ENCODE data around the gene CAPN12. TPM values are rescaled to one million over a fixed set of nuclear protein-coding genes. Genes with fewer than 3 reads are reported as not detected.
A peak's percentile ranks its signal among the peaks of the same experiment; 100 is the strongest.
"Not testable (repeated sequence)": the region's sequence is repeated elsewhere in the genome, so short reads cannot be mapped to it uniquely, and the experiment has no call there.

The CAPN12 gene, protein sequence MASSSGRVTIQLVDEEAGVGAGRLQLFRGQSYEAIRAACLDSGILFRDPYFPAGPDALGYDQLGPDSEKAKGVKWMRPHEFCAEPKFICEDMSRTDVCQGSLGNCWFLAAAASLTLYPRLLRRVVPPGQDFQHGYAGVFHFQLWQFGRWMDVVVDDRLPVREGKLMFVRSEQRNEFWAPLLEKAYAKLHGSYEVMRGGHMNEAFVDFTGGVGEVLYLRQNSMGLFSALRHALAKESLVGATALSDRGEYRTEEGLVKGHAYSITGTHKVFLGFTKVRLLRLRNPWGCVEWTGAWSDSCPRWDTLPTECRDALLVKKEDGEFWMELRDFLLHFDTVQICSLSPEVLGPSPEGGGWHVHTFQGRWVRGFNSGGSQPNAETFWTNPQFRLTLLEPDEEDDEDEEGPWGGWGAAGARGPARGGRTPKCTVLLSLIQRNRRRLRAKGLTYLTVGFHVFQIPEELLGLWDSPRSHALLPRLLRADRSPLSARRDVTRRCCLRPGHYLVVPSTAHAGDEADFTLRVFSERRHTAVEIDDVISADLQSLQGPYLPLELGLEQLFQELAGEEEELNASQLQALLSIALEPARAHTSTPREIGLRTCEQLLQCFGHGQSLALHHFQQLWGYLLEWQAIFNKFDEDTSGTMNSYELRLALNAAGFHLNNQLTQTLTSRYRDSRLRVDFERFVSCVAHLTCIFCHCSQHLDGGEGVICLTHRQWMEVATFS
- total RNA-seq: 0.22 TPM
- long read RNA-seq, partial matches to known transcripts: 0 of 2 reads
- long read RNA-seq, other reads (novel, unspliced or antisense): 1 of 2 reads

DNA sequence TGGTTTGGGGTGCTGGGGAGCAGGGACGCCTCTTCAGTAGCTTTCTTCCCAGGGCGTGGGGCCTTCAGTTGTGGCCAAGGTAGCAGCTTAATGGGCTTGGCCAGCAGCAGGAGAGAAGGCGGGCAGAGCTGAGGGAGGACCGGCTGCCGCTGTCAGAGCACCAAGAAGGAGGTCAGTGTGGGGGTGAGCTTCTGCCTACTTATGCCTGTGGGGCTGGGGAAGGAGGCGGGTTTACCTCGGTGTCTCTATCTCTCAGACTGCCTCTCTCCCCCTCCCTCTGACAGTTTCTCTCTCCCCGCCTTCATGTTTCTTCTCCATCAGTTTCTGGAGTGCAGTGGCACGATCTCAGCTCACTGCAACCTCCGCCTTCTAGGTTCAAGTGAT, at the start of gene CAPN12:
CAPN12 (minus strand) TSS at position 177 of the 384 bp plus-strand sequence. CDS start 309 bp downstream, outside the sequence.
- no peak within 1 kb of the TSS for H3K4me3 ChIP-seq
- no peak within 1 kb of the TSS for H3K27ac ChIP-seq (replicated peaks)
- TF ChIP-seq, protein P1, sequence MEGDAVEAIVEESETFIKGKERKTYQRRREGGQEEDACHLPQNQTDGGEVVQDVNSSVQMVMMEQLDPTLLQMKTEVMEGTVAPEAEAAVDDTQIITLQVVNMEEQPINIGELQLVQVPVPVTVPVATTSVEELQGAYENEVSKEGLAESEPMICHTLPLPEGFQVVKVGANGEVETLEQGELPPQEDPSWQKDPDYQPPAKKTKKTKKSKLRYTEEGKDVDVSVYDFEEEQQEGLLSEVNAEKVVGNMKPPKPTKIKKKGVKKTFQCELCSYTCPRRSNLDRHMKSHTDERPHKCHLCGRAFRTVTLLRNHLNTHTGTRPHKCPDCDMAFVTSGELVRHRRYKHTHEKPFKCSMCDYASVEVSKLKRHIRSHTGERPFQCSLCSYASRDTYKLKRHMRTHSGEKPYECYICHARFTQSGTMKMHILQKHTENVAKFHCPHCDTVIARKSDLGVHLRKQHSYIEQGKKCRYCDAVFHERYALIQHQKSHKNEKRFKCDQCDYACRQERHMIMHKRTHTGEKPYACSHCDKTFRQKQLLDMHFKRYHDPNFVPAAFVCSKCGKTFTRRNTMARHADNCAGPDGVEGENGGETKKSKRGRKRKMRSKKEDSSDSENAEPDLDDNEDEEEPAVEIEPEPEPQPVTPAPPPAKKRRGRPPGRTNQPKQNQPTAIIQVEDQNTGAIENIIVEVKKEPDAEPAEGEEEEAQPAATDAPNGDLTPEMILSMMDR (IDR thresholded peaks at IDR 0.05; ENCODE audit: borderline replicate concordance): no peak
- no peaks in the 10 kb centered on the region for H3K4me1 ChIP-seq
- no peaks in the 10 kb centered on the region for H3K36me3 ChIP-seq
- DNase-seq: no peak
- intact Hi-C loops (cut with micrococcal nuclease): no loop called here
- H3K27me3 ChIP-seq (ENCODE audit: low read depth): no peaks in the 10 kb centered on the region
- H3K9me3 ChIP-seq (replicated peaks): no peaks in the 10 kb centered on the region

DNA sequence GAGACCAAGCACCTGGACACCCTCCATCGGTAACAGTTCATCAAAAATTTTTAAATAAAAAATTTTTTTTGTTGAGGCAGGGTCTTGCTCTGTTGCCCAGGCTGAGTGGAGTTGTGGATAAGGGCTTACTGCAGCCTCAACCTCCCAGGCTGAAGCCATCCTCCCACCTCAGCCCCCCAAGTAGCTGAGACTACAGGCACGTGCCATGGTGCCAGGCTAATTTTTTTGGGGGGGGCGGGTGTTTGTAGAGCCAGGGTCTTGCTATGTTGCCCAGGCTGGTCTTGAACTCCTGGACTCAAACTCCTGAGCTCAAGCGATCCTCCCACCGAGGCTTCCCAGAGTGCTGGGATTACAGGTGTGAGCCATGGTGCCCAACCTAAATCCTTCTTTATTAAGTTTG, 49.4 kb upstream of the CAPN12 start:
- Histone ChIP-seq H3K4me1 (peaks cover 21% of the 10 kb centered on the region), H3K27ac (replicated peaks) (no peak overlapping the region), H3K27me3 (ENCODE audit: low read depth) (no peaks in the 10 kb centered on the region), H3K9me3 (replicated peaks) (no peaks in the 10 kb centered on the region), H3K4me3 (no peak overlapping the region), H3K36me3 (no peaks in the 10 kb centered on the region)
- no peak for DNase-seq
- intact Hi-C loops (cut with micrococcal nuclease): no loop called here
- TF ChIP-seq, protein P1 (IDR thresholded peaks at IDR 0.05; ENCODE audit: borderline replicate concordance): no peak

DNA sequence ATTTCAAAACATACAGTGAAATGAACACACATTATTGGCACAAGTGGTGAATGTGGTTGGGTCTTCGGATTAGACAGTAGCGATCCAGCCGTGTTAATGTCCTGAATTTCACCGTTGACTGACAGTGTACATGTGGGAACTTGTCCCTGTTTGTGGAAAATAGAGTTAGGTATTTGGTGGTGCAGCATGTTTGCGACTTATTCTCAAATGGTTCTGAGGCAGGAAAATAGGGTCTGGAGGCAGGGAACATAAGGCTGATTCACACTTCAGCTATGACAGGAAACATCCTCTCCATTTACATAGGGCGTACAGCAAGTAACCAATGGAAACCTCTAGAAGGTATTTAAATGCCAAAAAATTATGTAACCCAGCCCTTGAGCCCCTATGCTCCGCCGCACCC, 48.9 kb upstream of the CAPN12 start:
- H3K4me3 ChIP-seq: peak overlapping the region; percentile 61
- no peak for DNase-seq
- no peaks in the 10 kb centered on the region for H3K36me3 ChIP-seq
- H3K27ac ChIP-seq (replicated peaks): peak overlapping the region; percentile 58
- intact Hi-C loops (cut with micrococcal nuclease): no loop called here
- H3K9me3 ChIP-seq (replicated peaks): no peaks in the 10 kb centered on the region
- no peaks in the 10 kb centered on the region for H3K27me3 ChIP-seq (ENCODE audit: low read depth)
- TF ChIP-seq, protein P1 (IDR thresholded peaks at IDR 0.05; ENCODE audit: borderline replicate concordance): no peak
- peaks cover 21% of the 10 kb centered on the region for H3K4me1 ChIP-seq

DNA sequence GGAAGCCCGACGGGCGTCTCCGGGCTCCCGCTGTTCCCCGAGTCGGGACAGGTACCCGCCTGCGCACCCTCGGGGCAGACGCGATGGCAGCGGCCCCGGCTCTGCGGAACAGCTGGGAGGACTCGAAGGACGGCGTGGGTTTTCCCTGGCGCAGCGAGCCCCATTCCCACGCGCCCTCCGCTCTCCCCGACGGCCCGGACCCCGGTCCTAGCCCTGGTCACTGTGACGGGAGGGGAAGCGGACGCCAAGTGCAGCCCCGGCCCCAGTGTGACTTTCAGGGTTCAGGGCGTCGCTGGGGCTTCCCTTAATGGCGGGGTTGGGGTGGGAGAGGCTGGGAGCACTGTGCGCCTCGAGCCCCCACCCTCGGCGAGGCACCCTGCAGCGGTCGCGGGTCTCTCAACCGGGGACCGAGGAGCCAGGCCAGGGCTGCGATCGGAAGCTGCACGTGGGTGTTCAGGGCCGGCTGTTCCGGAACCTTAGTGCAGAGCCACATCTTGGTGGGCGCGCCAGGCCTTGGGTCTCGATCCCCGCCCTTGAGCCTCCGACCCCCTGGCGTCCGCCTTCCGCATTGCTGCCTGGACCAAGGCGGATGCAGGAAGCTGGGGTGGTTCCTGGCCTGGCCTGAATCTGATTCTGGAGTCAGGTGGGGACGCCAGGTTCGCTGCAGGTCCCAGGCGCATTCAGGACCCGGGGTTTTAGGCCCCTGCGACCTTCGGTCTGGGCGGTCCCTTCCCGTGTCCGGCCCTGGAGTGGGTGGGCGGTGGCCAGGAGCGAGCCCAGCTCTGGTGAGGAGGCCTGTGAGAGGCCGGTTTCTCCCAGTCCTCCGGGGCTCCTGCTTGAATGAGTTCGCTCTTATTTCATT, 48.2 kb upstream of the CAPN12 start:
- TF ChIP-seq, protein P1 (IDR thresholded peaks at IDR 0.05; ENCODE audit: borderline replicate concordance): peak; percentile 63
- H3K9me3 ChIP-seq (replicated peaks): no peaks in the 10 kb centered on the region
- H3K27me3 ChIP-seq (ENCODE audit: low read depth): no peaks in the 10 kb centered on the region
- intact Hi-C loops (cut with micrococcal nuclease): no loop called here
- peak overlapping the region; percentile 61 for H3K4me3 ChIP-seq
- no peaks in the 10 kb centered on the region for H3K36me3 ChIP-seq
- peak; percentile 60 for DNase-seq
- peak overlapping the region; percentile 58 for H3K27ac ChIP-seq (replicated peaks)
- peaks cover 21% of the 10 kb centered on the region for H3K4me1 ChIP-seq

DNA sequence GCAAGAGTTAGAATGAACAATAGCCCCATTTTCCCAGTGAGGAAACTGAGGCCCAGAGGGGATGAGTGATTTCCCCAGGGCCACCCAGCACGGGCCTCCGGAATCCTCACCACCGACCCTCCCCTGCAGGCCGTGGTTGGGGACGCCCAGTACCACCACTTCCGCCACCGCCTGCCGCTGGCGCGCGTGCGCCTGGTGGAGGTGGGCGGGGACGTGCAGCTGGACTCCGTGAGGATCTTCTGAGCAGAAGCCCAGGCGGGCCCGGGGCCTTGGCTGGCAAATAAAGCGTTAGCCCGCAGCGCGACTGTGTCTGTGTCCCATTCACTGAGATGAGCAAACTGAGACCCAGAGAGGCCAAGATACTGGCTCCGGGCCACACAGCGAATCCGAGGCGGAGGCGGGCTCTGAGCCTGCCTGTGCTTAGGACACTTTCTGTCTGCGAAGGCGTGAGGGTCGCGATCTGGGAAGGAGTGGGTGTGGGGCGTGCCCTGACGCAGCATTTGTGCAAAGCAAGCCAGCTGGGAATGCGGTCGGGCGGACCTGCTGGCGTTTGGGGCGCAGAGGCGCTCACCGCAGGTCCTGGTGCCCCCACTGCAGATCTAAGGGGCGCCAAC, 47.3 kb upstream of the CAPN12 start:
- H3K36me3 ChIP-seq; DNase-seq; H3K27me3 ChIP-seq (ENCODE audit: low read depth); H3K27ac ChIP-seq (replicated peaks); intact Hi-C loops (cut with micrococcal nuclease); H3K9me3 ChIP-seq (replicated peaks): not testable (repeated sequence)
- H3K4me3 ChIP-seq: peak overlapping the region; percentile 53
- H3K4me1 ChIP-seq: peaks cover 21% of the 10 kb centered on the region

DNA sequence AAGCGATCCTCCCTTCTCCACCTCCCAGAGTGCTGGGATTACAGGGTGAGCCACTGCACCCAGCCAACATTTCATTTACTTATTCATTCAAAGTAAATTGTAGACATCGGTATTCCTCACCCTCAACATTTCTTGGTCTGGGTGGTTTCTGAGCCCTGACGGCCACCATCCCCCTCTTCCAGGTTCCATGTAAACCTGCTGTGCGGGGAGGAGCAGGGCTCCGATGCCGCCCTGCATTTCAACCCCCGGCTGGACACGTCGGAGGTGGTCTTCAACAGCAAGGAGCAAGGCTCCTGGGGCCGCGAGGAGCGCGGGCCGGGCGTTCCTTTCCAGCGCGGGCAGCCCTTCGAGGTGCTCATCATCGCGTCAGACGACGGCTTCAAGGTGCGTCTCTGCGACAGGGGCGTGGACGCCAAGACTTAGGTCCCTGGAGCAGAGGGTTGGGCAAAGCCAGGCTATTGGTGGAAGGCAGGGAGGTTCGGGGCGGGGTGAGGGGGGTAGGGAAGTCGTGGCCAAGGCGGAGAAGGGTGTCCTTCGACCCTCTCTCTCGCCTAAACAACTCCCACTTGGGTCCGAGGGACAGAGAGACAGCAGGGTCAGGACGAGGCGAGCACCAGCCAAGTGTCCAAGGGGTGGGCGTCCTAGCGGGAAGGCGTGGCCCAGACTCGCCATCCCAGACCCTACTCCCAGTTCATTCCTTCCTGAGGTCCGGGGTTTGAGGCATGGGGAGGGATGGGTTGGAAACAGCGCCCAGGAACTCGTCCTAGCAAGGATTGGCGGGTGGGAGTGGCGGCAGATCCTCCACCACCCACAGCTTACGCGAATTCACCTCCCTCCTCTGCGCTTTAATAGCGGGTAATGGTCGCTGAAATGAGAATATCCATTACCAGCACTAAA, 46.5 kb upstream of the CAPN12 start:
- H3K4me1 ChIP-seq: peaks cover 21% of the 10 kb centered on the region
- H3K27ac ChIP-seq (replicated peaks); intact Hi-C loops (cut with micrococcal nuclease); DNase-seq; H3K36me3 ChIP-seq; H3K9me3 ChIP-seq (replicated peaks); H3K27me3 ChIP-seq (ENCODE audit: low read depth): not testable (repeated sequence)
- peak overlapping the region; percentile 53 for H3K4me3 ChIP-seq

Data from left ventricle myocardium inferior (tissue), 1 donor.